Stomach smooth muscle (tissue), 2 donors: ENCODE data around the gene GLG1.

ENCODE experiments used
- H3K27ac ChIP-seq: one replicate; pipeline ENCODE4 v1.7.0; 2013; ENCODE audit warnings: mild to moderate bottlenecking, low read length, inconsistent platforms
- H3K27me3 ChIP-seq, 2 donors: one replicate each; pipeline ENCODE4 v1.7.0; 2013; ENCODE audit warnings: low read length in 2 of 2; ENCODE audit not compliant: insufficient read depth in 2 of 2, control insufficient read depth in 1 of 2
- H3K36me3 ChIP-seq, 2 donors: one replicate each; pipeline ENCODE4 v1.7.0; 2013; ENCODE audit warnings: low read length in 2 of 2; ENCODE audit not compliant: control insufficient read depth in 2 of 2, insufficient read depth in 2 of 2
- H3K4me1 ChIP-seq: one replicate; pipeline ENCODE4 v1.7.0; 2013; ENCODE audit warnings: low read length; ENCODE audit not compliant: control insufficient read depth, insufficient read depth
- H3K4me3 ChIP-seq, 2 donors: one replicate each; pipeline ENCODE4 v1.7.0; 2013; ENCODE audit warnings: low read length in 2 of 2
- H3K9ac ChIP-seq, 2 donors: one replicate each; pipeline ENCODE4 v1.7.0; 2013; ENCODE audit warnings: low read length in 2 of 2, mild to moderate bottlenecking in 1 of 2
- H3K9me3 ChIP-seq, 2 donors: one replicate each; pipeline ENCODE4 v1.7.0; 2013; ENCODE audit warnings: low read length in 2 of 2; ENCODE audit not compliant: control insufficient read depth in 2 of 2
- donor health status: healthy.
- donor health status: Pancreatic carcinoma.

Gene GLG1

GRCh38 chr16:74586948-74587347 is 20.0 kb downstream of the GLG1 start:
- Histone ChIP-seq H3K27ac (no peak overlapping the region), H3K4me1 (no peaks in the 10 kb centered on the region), H3K27me3 (no peaks in the 10 kb centered on the region), H3K4me3 (no peak overlapping the region), H3K9me3 (no peaks in the 10 kb centered on the region), H3K36me3 (no peaks in the 10 kb centered on the region), H3K9ac (no peak overlapping the region)

GRCh38 chr16:74585846-74586443 is 21.0 kb downstream of the GLG1 start:
- H3K9ac ChIP-seq: no peak overlapping the region
- no peaks in the 10 kb centered on the region for H3K4me1 ChIP-seq
- H3K4me3 ChIP-seq: no peak overlapping the region
- no peak overlapping the region for H3K27ac ChIP-seq
- H3K27me3 ChIP-seq: no peaks in the 10 kb centered on the region
- H3K9me3 ChIP-seq: no peaks in the 10 kb centered on the region
- H3K36me3 ChIP-seq: no peaks in the 10 kb centered on the region

- no peak overlapping the region for H3K4me3 ChIP-seq
- H3K9ac ChIP-seq: no peak overlapping the region
- H3K9me3 ChIP-seq: no peaks in the 10 kb centered on the region
- H3K27ac ChIP-seq: no peak overlapping the region
- H3K36me3 ChIP-seq: no peaks in the 10 kb centered on the region
- H3K4me1 ChIP-seq: no peaks in the 10 kb centered on the region
- no peaks in the 10 kb centered on the region for H3K27me3 ChIP-seq
Measured at GRCh38 chr16:74583926-74584666, 22.8 kb downstream of the GLG1 start.

GRCh38 chr16:74582970-74583369 is 23.9 kb downstream of the GLG1 start:
- Histone ChIP-seq H3K9me3 (no peaks in the 10 kb centered on the region), H3K4me3 (no peak overlapping the region), H3K27ac (no peak overlapping the region), H3K27me3 (no peaks in the 10 kb centered on the region), H3K4me1 (no peaks in the 10 kb centered on the region), H3K36me3 (no peaks in the 10 kb centered on the region), H3K9ac (no peak overlapping the region)

- Histone ChIP-seq H3K9me3 (no peaks in the 10 kb centered on the region), H3K27ac (no peak overlapping the region), H3K9ac (no peak overlapping the region), H3K4me3 (no peak overlapping the region), H3K4me1 (no peaks in the 10 kb centered on the region), H3K27me3 (no peaks in the 10 kb centered on the region), H3K36me3 (no peaks in the 10 kb centered on the region)
Measured at GRCh38 chr16:74580833-74581232, 26.1 kb downstream of the GLG1 start.

- Histone ChIP-seq H3K4me3 (no peak overlapping the region), H3K9ac (no peak overlapping the region), H3K36me3 (no peaks in the 10 kb centered on the region), H3K27me3 (no peaks in the 10 kb centered on the region), H3K9me3 (no peaks in the 10 kb centered on the region), H3K4me1 (no peaks in the 10 kb centered on the region), H3K27ac (no peak overlapping the region)
Measured at GRCh38 chr16:74578838-74579237, 28.1 kb downstream of the GLG1 start.

GRCh38 chr16:74578433-74578832 is 28.5 kb downstream of the GLG1 start:
- H3K36me3 ChIP-seq: no peaks in the 10 kb centered on the region
- H3K27ac ChIP-seq: no peak overlapping the region
- H3K9me3 ChIP-seq: no peaks in the 10 kb centered on the region
- H3K27me3 ChIP-seq: no peaks in the 10 kb centered on the region
- H3K4me1 ChIP-seq: no peaks in the 10 kb centered on the region
- no peak overlapping the region for H3K4me3 ChIP-seq
- H3K9ac ChIP-seq: no peak overlapping the region

GRCh38 chr16:74577882-74578366 is 29.0 kb downstream of the GLG1 start:
- no peaks in the 10 kb centered on the region for H3K27me3 ChIP-seq
- no peak overlapping the region for H3K9ac ChIP-seq
- no peak overlapping the region for H3K27ac ChIP-seq
- H3K4me1 ChIP-seq: no peaks in the 10 kb centered on the region
- no peaks in the 10 kb centered on the region for H3K36me3 ChIP-seq
- no peaks in the 10 kb centered on the region for H3K9me3 ChIP-seq
- H3K4me3 ChIP-seq: no peak overlapping the region

GRCh38 chr16:74575807-74576643 is 30.9 kb downstream of the GLG1 start:
- Histone ChIP-seq H3K27ac (no peak overlapping the region), H3K36me3 (no peaks in the 10 kb centered on the region), H3K9me3 (no peaks in the 10 kb centered on the region), H3K27me3 (no peaks in the 10 kb centered on the region), H3K9ac (no peak overlapping the region), H3K4me3 (no peak overlapping the region), H3K4me1 (peaks cover 2% of the 10 kb centered on the region)

- Histone ChIP-seq H3K27ac (no peak overlapping the region), H3K9me3 (no peaks in the 10 kb centered on the region), H3K9ac (no peak overlapping the region), H3K4me3 (no peak overlapping the region), H3K36me3 (no peaks in the 10 kb centered on the region), H3K27me3 (no peaks in the 10 kb centered on the region), H3K4me1 (peaks cover 2% of the 10 kb centered on the region)
Measured at GRCh38 chr16:74575175-74575806, 31.6 kb downstream of the GLG1 start.
